ENCODE measurements around the gene TEKT2.

TEKT2 gene

GRCh38 chr1:36133484-36133883, 49.6 kb downstream of the TEKT2 start:
- peak; percentile 67 for DNase-seq

- DNase-seq, result no peak
These were observed 50.1 kb downstream of the TEKT2 start for GRCh38 chr1:36134031-36134430.

GRCh38 chr1:36134505-36135329, 50.8 kb downstream of the TEKT2 start:
- DNase-seq, result no peak

GRCh38 chr1:36135330-36135667, 51.4 kb downstream of the TEKT2 start:
- DNase-seq, result no peak

GRCh38 chr1:36135796-36136195, 51.9 kb downstream of the TEKT2 start:
- DNase-seq, result no peak

GRCh38 chr1:36136535-36136934, 52.6 kb downstream of the TEKT2 start:
- no peak for DNase-seq

GRCh38 chr1:36137226-36137625, 53.3 kb downstream of the TEKT2 start:
- no peak for DNase-seq

- DNase-seq, result no peak
These were observed 53.9 kb downstream of the TEKT2 start for GRCh38 chr1:36137776-36138175.
